ENCODE results near the gene PLA2G6.

PLA2G6 gene

GRCh38 chr22:38080850-38081635, 100.6 kb downstream of the PLA2G6 start:
- no peak for TF ChIP-seq TAF1 (IDR thresholded peaks at IDR 0.05; ENCODE audit: borderline replicate concordance, insufficient read depth, low read length)
- no peak for TF ChIP-seq SIN3A (IDR thresholded peaks at IDR 0.05; ENCODE audit: borderline replicate concordance, insufficient read depth, low read length)
- TF ChIP-seq FOXP2 (optimal IDR thresholded peaks at IDR 0.05; ENCODE audit: borderline replicate concordance, extremely low read depth, extremely low read length, insufficient read depth): no peak
- no peak for TF ChIP-seq POLR2AphosphoS5 (IDR thresholded peaks at IDR 0.05; ENCODE audit: low read depth, low read length)
- no peak for TF ChIP-seq REST (IDR thresholded peaks at IDR 0.05; ENCODE audit: insufficient read depth in 1 of 2, low read depth in 2 of 2, low read length in 2 of 2)

- TF ChIP-seq REST (IDR thresholded peaks at IDR 0.05; ENCODE audit: insufficient read depth in 1 of 2, low read depth in 2 of 2, low read length in 2 of 2) (no peak), POLR2AphosphoS5 (IDR thresholded peaks at IDR 0.05; ENCODE audit: low read depth, low read length) (no peak), SIN3A (IDR thresholded peaks at IDR 0.05; ENCODE audit: borderline replicate concordance, insufficient read depth, low read length) (no peak), FOXP2 (optimal IDR thresholded peaks at IDR 0.05; ENCODE audit: borderline replicate concordance, extremely low read depth, extremely low read length, insufficient read depth) (no peak), TAF1 (IDR thresholded peaks at IDR 0.05; ENCODE audit: borderline replicate concordance, insufficient read depth, low read length) (no peak)
Observed at GRCh38 chr22:38080474-38080849, 101.2 kb downstream of the PLA2G6 start.

- TF ChIP-seq REST (IDR thresholded peaks at IDR 0.05; ENCODE audit: insufficient read depth in 1 of 2, low read depth in 2 of 2, low read length in 2 of 2) (no peak), POLR2AphosphoS5 (IDR thresholded peaks at IDR 0.05; ENCODE audit: low read depth, low read length) (no peak), SIN3A (IDR thresholded peaks at IDR 0.05; ENCODE audit: borderline replicate concordance, insufficient read depth, low read length) (no peak), FOXP2 (optimal IDR thresholded peaks at IDR 0.05; ENCODE audit: borderline replicate concordance, extremely low read depth, extremely low read length, insufficient read depth) (no peak), TAF1 (IDR thresholded peaks at IDR 0.05; ENCODE audit: borderline replicate concordance, insufficient read depth, low read length) (no peak)
Observed at GRCh38 chr22:38079804-38080203, 101.8 kb downstream of the PLA2G6 start.

GRCh38 chr22:38078046-38078840, 103.4 kb downstream of the PLA2G6 start:
- TF ChIP-seq SIN3A (IDR thresholded peaks at IDR 0.05; ENCODE audit: borderline replicate concordance, insufficient read depth, low read length): no peak
- TF ChIP-seq FOXP2 (optimal IDR thresholded peaks at IDR 0.05; ENCODE audit: borderline replicate concordance, extremely low read depth, extremely low read length, insufficient read depth): no peak
- no peak for TF ChIP-seq TAF1 (IDR thresholded peaks at IDR 0.05; ENCODE audit: borderline replicate concordance, insufficient read depth, low read length)
- no peak for TF ChIP-seq REST (IDR thresholded peaks at IDR 0.05; ENCODE audit: insufficient read depth in 1 of 2, low read depth in 2 of 2, low read length in 2 of 2)
- no peak for TF ChIP-seq POLR2AphosphoS5 (IDR thresholded peaks at IDR 0.05; ENCODE audit: low read depth, low read length)
